Stimulated activated CD4-positive, alpha-beta T cell treated with anti-CD3 and anti-CD28 coated beads, TNF-alpha, amount 100 ng/mL, for 24 hours (primary cell): ENCODE measurements around the gene C20orf144.
"Not testable (repeated sequence)": the region's sequence is repeated elsewhere in the genome, so short reads cannot be mapped to it uniquely, and the experiment has no call there.

Source experiments
- DNase-seq, 3 experiments: peaks; one replicate each; pipeline ENCODE4 v3.0.0-alpha.2; 2020; ENCODE audit warnings: low read depth in 3 of 3

The C20orf144 gene

DNA sequence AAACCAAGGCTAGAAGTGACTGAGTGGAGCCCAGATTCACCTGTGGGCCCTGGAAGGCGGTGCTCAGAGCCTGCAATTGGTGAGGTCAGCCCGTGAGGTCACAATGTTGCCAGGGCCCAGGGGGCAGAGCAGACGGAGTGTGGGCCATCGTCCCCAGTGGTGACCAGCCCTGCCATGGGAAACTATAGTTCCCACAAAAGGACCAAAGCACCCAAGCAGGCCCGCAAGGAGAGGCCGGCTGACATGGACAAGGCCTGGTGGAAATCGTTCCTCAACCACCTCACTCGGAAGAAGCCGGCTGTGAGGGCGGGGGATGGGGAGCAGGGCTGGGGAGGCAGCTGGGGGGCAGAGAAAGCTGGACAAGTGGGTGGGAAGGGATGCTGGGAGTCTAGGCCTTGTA, at the start of gene C20orf144:
TSS of gene C20orf144 (plus strand) at position 156 of the 400 bp plus-strand sequence. CDS start at position 175, 19 bp downstream.
- DNase-seq, result no peak

- no peak for DNase-seq
Observed at GRCh38 chr20:33621717-33622400, 40.3 kb upstream of the C20orf144 start.

DNA sequence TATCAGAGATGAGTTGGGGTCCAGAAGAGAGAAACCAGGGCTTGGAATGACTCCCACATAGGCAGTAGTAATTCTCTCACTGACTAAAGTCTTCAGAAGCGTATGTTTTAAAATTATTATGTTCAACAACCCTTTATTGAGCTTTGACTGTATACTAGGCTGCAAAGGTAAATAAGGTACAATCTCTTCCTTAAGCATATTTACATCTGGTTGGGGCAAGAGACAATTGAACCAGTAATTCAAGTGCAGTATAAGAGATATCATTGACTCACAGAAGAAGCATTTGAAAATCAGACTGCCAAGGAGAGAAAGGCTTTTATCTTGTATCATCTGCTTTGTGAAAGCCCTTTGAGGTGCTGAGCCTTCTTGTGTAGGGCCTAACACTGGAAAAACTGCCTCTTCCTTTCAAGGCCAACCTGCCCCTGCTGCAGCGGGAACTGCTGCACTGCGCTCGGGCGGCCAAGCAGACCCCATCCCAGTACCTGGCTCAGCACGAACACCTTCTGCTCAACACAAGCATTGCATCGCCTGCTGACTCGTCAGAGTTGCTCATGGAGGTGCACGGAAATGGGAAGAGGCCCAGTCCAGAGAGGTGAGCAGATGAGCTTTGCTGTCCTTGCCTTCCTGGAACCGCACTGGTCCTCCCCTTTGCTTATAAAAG, 39.3 kb upstream of the C20orf144 start:
- DNase-seq, result no peak

DNA sequence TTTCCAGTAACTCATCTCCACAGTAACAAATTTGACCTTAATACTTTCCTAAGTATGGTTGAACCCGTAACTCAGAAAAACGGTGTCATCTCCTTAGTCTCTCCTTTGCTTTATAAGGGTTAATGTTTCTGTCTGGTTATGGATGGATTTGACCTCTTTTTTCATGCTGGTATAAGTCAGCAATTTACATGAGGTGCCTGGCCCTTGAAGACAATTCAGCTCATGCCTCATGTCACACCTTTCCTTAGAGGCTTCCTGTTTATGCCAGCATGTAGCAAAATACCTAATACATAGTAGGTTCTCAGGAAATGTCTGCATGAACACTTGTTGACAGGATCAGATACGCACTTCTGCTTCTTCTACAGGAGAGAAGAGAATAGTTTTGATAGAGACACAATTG, 37.7 kb upstream of the C20orf144 start:
- no peak for DNase-seq

DNA sequence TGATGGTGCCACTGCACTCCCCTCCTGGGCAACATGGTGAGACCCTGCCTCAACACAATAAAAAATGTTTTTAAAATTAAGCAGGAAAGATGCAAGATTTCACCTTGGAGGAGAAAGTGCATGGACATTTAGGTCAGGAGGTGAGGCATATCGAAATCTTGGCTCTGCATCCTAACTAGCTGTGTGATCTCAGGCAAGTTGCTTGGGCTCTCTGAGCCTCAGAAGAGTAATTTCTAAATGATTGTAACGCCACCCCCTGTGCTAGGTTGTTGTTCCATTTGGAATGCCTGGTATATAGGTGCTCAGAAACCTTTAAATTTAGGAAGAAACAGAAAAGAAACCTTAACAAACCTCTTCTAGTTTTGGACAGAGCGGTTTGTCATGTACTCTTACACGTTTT, 35.9 kb upstream of the C20orf144 start:
- no peak for DNase-seq

- DNase-seq, result no peak
Observed at GRCh38 chr20:33627577-33628216, 34.4 kb upstream of the C20orf144 start.

DNA sequence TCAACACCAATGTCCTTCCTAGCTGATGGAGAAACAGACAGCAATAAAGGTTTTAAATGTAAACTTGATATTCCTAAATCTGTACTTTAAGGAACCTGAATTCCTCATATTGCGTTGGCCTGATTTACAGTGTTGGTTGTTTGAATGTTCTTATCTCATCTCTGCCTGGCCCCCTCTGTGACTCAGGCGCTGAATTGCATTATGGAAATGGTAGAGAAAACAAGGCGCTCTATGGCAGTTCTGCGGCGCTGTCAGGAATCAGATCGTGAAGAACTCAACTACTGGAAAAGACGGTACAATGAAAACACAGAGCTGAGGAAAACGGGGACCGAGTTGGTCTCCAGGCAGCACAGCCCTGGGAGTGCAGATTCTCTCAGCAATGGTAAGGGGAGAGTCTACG, 32.6 kb upstream of the C20orf144 start:
- no peak for DNase-seq

GRCh38 chr20:33629979-33630378, 32.1 kb upstream of the C20orf144 start:
- no peak for DNase-seq

DNA sequence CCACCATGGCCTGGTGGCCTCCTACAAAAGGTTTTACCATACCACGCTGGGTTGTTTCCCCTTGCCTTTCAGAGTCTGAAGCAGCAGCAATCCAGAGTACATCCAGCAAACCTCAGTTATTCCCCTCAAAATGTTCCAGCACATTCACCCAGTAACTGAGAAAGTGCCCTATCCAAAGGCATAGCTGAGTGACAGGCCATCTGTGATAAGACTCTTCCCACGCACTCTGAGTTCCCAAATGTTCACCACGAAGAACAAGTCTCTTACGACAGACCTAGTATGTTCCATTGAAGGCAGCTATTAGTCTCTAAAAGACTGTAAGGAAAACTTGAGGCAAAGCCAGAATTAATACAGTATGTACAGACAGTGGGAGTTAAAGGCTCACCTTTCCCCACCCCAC, 31.6 kb upstream of the C20orf144 start:
- no peak for DNase-seq

GRCh38 chr20:33631910-33632309, 30.2 kb upstream of the C20orf144 start:
- DNase-seq, result not testable (repeated sequence)

DNA sequence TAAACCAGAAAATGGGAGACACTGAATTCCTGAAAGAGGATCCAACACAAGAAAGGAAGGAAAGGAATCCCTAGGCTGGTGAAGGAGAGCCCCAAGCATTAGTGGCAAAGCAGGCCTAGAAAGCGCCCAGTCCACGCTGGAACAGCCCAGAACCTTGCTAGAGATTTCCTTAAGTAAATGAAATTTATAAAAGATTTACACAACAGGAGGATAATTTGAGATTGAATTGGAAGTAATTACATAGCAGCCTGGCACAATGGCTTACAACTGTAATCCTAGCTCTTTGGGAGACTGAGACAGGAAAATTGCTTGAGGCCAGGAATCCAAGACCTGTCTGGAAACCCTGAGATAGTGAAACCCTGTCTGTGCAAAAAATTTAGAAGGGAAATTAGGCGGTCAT, 26.8 kb upstream of the C20orf144 start:
- DNase-seq, result no peak

DNA sequence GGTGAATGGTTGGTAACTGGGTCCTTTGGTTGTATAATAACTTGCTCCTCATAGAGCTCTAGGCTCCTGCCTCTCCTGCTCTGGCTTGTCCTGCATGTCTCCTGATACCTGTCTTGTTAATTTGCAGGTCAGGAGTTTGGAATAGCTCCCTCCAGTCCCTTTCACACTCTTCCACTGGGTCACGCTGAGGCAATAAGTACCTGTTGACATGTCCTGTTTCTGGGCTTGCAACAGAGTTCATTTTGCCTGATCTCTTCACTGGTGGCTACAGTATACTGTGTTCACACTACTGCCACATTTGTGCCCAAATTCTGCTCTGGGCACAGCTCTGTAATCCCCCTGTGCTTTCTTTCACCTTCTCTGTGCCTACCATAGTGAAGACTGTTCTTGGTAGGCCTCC, 25.4 kb upstream of the C20orf144 start:
- DNase-seq, result no peak

GRCh38 chr20:33640287-33640686, 21.8 kb upstream of the C20orf144 start:
- no peak for DNase-seq

- no peak for DNase-seq
Observed at GRCh38 chr20:33644313-33645071, 17.6 kb upstream of the C20orf144 start.

DNA sequence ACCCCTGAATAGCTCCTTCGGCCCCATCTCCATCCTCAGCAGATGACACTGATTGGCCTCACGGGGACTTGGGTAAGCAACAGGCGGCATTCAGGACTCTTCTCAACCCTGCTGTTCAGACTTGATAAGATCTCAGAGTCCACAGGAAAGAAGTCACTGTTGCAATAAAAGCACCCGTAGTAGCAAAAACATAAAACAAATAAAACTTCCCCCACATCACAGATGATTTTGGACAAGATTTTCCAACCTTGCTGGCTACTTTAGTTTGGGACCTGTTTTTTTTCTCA, 17.1 kb upstream of the C20orf144 start:
- no peak for DNase-seq

DNA sequence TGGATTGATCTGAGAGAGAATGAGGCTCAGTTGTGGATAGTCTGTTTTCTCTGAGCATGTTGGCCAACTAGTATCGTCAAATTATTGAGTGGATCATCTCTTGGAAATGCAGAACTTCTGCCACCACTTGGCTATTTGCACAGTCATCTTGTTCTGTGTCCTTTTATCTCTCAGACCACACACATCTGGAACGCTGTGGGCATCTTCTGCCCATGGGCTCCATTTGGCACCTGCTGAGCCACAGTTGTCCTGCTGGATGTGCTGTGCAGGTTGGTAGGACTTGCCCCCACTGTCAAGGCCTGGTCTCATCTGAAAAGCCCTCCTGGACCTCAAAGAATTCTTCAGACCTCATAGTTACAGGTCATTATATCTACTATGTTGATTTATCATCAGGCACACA, 16.7 kb upstream of the C20orf144 start:
- DNase-seq, result no peak

GRCh38 chr20:33646191-33646590, 15.9 kb upstream of the C20orf144 start:
- no peak for DNase-seq

- DNase-seq, result not testable (repeated sequence)
Observed at GRCh38 chr20:33646959-33647602, 15.0 kb upstream of the C20orf144 start.

- no peak for DNase-seq
Observed at GRCh38 chr20:33647603-33648395, 14.3 kb upstream of the C20orf144 start.

- DNase-seq, result no peak
Observed at GRCh38 chr20:33648396-33649004, 13.6 kb upstream of the C20orf144 start.

DNA sequence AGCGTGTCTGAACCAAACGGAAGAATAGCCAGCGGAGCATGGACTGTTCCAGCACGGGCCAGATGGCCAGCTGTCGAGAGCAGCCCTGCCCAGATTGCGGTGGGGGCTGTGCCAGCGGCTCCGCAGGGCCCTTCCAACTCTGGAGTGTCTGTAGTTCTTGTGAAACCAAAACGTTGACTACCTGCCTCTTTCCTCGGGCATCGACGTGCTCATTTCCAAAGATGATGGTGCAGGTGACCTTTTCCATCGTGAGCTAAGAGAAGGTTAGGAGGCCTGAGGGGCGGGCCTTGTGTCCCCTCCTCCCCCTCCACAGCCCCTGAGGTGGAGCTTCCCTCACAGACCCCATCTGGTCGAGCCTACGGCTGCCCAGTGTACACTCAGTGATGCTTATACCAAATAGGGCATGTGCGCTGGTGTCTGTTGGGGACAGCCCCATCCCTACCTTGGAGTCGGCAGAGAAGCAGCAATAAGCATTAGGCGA, 12.9 kb upstream of the C20orf144 start:
- no peak for DNase-seq
